Ovary (tissue), 3 donors: ENCODE measurements around the gene REC114.

ENCODE experiments used
- CTCF ChIP-seq, 3 donors: fragments of 450-650 bp in 2 of 3; fragments of 200-600 bp in 1 of 3; IDR thresholded peaks; one replicate each; pipeline versions ENCODE4 v1.5.1 to v1.8.0; 2016 to 2022; ENCODE audit warnings: antibody characterized with exemption in 3 of 3, mild to moderate bottlenecking in 1 of 3
- EP300 ChIP-seq: sonication (generic); formaldehyde crosslinking; IDR thresholded peaks from one replicate; pipeline ENCODE4 v1.6.1; 2017; ENCODE audit warnings: antibody characterized with exemption
- donor health status: DM: no; HTN: no; CAD: no.

- TF ChIP-seq CTCF (IDR thresholded peaks at IDR 0.05) (no peak), EP300 (no peak)
Observed at GRCh38 chr15:73568564-73569280, 125.8 kb downstream of the REC114 start.
